HEK293 (cell line): ENCODE data around the gene FABP7.
A peak's percentile ranks its signal among the peaks of the same experiment; 100 is the strongest.

Experiments
- GFI1B ChIP-seq: fragments of 450-650 bp; formaldehyde crosslinking; IDR thresholded peaks from 2 replicates; pipeline ENCODE4 v1.5.1; 2016; ENCODE audit warnings: missing biosample characterization, missing genetic modification characterization
- GLI4 ChIP-seq: fragments of 450-650 bp; formaldehyde crosslinking; IDR thresholded peaks from 2 replicates; pipeline ENCODE4 v1.5.1; 2016; ENCODE audit warnings: missing biosample characterization, missing genetic modification characterization
- RBAK ChIP-seq: fragments of 450-650 bp; formaldehyde crosslinking; IDR thresholded peaks from 2 replicates; pipeline ENCODE4 v1.5.1; 2016; ENCODE audit warnings: missing biosample characterization, missing genetic modification characterization
- TRIM28 ChIP-seq: IDR thresholded peaks from 2 replicates; pipeline ENCODE4 v1.6.1; 2011; ENCODE audit warnings: low read length, control low read depth, borderline replicate concordance
- YY2 ChIP-seq: fragments of 450-650 bp; formaldehyde crosslinking; IDR thresholded peaks from 2 replicates; pipeline ENCODE4 v1.5.1; 2016; ENCODE audit warnings: missing biosample characterization, missing genetic modification characterization
- ZFP3 ChIP-seq: fragments of 450-650 bp; formaldehyde crosslinking; IDR thresholded peaks from 2 replicates; pipeline ENCODE4 v1.5.1; 2016; ENCODE audit warnings: low read depth, missing biosample characterization, missing genetic modification characterization
- ZNF133 ChIP-seq: fragments of 450-650 bp; formaldehyde crosslinking; IDR thresholded peaks from 2 replicates; pipeline ENCODE4 v1.5.1; 2016; ENCODE audit warnings: missing biosample characterization, missing genetic modification characterization
- ZNF19 ChIP-seq: fragments of 450-650 bp; formaldehyde crosslinking; IDR thresholded peaks from 2 replicates; pipeline ENCODE4; 2016; ENCODE audit warnings: missing biosample characterization, missing genetic modification characterization, low read depth
- ZNF366 ChIP-seq: fragments of 450-650 bp; formaldehyde crosslinking; conservative IDR thresholded peaks from 2 replicates; pipeline ENCODE4 v1.5.1; 2016; ENCODE audit warnings: missing biosample characterization, missing genetic modification characterization
- ZNF391 ChIP-seq: fragments of 450-650 bp; formaldehyde crosslinking; IDR thresholded peaks from 2 replicates; pipeline ENCODE4 v1.5.1; 2016; ENCODE audit warnings: low read depth, missing biosample characterization, missing genetic modification characterization, borderline replicate concordance
- ZNF514 ChIP-seq: fragments of 450-650 bp; formaldehyde crosslinking; IDR thresholded peaks from 2 replicates; pipeline ENCODE4 v1.5.1; 2016; ENCODE audit warnings: missing biosample characterization, missing genetic modification characterization
- ZNF521 ChIP-seq: fragments of 450-650 bp; formaldehyde crosslinking; IDR thresholded peaks from 2 replicates; pipeline ENCODE4 v1.5.1; 2017; ENCODE audit warnings: missing biosample characterization, mild to moderate bottlenecking, missing genetic modification characterization
- ZNF561 ChIP-seq: fragments of 450-650 bp; IDR thresholded peaks from 2 replicates; pipeline ENCODE4 v1.5.1; 2018; ENCODE audit warnings: missing biosample characterization, missing genetic modification characterization, borderline replicate concordance
- ZNF707 ChIP-seq: fragments of 450-650 bp; formaldehyde crosslinking; IDR thresholded peaks from 2 replicates; pipeline ENCODE4 v1.5.1; 2016; ENCODE audit warnings: missing biosample characterization, missing genetic modification characterization
- ZNF843 ChIP-seq: fragments of 450-650 bp; formaldehyde crosslinking; IDR thresholded peaks from 2 replicates; pipeline ENCODE4 v1.5.1; 2016; ENCODE audit warnings: missing biosample characterization, missing genetic modification characterization
- TF ChIP-seq, protein P1 (sequence below): fragments of 450-650 bp; formaldehyde crosslinking; IDR thresholded peaks from 2 replicates; pipeline ENCODE4 v1.5.1; 2016; ENCODE audit warnings: missing biosample characterization, missing genetic modification characterization
- TF ChIP-seq, protein P2 (sequence below): fragments of 450-650 bp; formaldehyde crosslinking; IDR thresholded peaks from 2 replicates; pipeline ENCODE4 v1.5.1; 2017; ENCODE audit warnings: missing biosample characterization, missing genetic modification characterization
- TF ChIP-seq, protein P3 (sequence below): fragments of 450-650 bp; formaldehyde crosslinking; IDR thresholded peaks from 2 replicates; pipeline ENCODE4 v1.5.1; 2016; ENCODE audit warnings: missing biosample characterization, missing genetic modification characterization
- TF ChIP-seq, protein P4 (sequence below): fragments of 450-650 bp; formaldehyde crosslinking; IDR thresholded peaks from 2 replicates; pipeline ENCODE4 v1.5.1; 2016; ENCODE audit warnings: missing biosample characterization, missing genetic modification characterization
- TF ChIP-seq, protein P5 (sequence below): fragments of 450-650 bp; formaldehyde crosslinking; IDR thresholded peaks from 2 replicates; pipeline ENCODE4; 2016; ENCODE audit warnings: missing biosample characterization, missing genetic modification characterization
- TF ChIP-seq, protein P6 (sequence below): fragments of 450-650 bp; formaldehyde crosslinking; IDR thresholded peaks from 2 replicates; pipeline ENCODE4 v1.5.1; 2016; ENCODE audit warnings: missing biosample characterization, missing genetic modification characterization, borderline replicate concordance

Gene FABP7

DNA sequence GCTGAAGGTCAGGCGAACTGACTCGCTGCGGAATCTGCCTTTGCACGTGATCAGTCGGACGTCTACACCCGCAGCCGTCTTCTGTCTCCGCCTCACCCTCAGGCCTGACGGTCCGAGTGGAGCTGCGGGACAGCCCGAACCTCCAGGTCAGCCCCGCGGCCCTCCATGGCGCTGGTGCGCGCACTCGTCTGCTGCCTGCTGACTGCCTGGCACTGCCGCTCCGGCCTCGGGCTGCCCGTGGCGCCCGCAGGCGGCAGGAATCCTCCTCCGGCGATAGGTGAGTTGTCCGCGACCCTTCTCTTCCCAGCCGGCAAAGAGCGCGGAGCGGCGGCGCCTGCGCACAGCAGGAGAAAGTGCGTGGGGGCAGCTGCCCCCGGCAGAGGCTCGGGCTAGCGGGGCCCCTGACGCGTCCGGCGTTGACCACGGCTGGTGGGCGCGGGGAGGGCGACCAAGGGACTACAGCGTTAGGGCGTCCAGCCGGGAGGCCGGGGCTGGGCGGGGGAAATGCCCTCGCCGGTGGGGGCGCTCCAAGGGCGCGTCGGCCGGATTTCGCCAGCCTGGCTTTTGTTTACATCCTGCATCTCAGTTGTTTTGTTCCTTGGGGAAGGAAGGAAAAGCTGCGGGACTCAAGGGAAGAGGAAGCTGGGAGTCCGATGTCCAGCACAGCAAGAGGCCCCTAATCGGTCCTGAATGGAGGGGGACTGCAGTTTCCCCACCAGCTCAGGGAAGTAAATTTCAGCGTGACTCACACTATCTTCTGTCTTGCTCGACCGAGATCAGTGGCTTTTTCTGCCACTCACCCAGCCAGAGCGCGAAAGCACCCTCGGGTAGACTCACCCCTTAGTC is 9.9 kb downstream of the FABP7 start, which contains the start of gene SMPDL3A (continued):
- TF ChIP-seq, protein P1, sequence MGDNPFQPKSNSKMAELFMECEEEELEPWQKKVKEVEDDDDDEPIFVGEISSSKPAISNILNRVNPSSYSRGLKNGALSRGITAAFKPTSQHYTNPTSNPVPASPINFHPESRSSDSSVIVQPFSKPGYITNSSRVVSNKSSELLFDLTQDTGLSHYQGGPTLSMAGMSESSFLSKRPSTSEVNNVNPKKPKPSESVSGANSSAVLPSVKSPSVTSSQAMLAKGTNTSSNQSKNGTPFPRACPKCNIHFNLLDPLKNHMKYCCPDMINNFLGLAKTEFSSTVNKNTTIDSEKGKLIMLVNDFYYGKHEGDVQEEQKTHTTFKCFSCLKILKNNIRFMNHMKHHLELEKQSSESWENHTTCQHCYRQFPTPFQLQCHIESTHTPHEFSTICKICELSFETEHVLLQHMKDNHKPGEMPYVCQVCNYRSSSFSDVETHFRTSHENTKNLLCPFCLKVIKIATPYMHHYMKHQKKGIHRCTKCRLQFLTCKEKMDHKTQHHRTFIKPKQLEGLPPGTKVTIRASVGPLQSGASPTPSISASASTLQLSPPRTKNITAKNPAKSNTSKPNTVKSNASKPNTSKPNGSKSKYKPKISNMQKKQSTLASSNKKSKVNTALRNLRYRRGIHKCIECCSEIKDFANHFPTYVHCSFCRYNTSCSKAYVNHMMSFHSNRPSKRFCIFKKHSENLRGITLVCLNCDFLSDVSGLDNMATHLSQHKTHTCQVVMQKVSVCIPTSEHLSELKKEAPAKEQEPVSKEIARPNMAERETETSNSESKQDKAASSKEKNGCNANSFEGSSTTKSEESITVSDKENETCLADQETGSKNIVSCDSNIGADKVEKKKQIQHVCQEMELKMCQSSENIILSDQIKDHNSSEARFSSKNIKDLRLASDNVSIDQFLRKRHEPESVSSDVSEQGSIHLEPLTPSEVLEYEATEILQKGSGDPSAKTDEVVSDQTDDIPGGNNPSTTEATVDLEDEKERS: no peak
- TF ChIP-seq GFI1B (tag by site-specific recombination) (no peak; the same call in 1 of the 2 replicates), GLI4 (tag by site-specific recombination) (no peak), ZNF391 (0 out of 2 replicates have a peak, but pooled peaks have one; percentile 33), ZFP3 (peak; percentile 66; the same call in 1 of the 2 replicates), ZNF514 (tag by site-specific recombination) (no peak), ZNF843 (tag by site-specific recombination) (no peak), ZNF561 (tag by site-specific recombination) (peak; percentile 56; the same call in 1 of the 2 replicates), ZNF707 (tag by site-specific recombination) (no peak), ZNF19 (tag by site-specific recombination) (no peak), YY2 (tag by site-specific recombination) (no peak), RBAK (tag by site-specific recombination) (no peak), ZNF521 (tag by site-specific recombination) (no peak), ZNF366 (tag by site-specific recombination) (peak; percentile 57), ZNF133 (tag by site-specific recombination) (no peak), TRIM28 (peak; percentile 78)
- TF ChIP-seq, protein P2, sequence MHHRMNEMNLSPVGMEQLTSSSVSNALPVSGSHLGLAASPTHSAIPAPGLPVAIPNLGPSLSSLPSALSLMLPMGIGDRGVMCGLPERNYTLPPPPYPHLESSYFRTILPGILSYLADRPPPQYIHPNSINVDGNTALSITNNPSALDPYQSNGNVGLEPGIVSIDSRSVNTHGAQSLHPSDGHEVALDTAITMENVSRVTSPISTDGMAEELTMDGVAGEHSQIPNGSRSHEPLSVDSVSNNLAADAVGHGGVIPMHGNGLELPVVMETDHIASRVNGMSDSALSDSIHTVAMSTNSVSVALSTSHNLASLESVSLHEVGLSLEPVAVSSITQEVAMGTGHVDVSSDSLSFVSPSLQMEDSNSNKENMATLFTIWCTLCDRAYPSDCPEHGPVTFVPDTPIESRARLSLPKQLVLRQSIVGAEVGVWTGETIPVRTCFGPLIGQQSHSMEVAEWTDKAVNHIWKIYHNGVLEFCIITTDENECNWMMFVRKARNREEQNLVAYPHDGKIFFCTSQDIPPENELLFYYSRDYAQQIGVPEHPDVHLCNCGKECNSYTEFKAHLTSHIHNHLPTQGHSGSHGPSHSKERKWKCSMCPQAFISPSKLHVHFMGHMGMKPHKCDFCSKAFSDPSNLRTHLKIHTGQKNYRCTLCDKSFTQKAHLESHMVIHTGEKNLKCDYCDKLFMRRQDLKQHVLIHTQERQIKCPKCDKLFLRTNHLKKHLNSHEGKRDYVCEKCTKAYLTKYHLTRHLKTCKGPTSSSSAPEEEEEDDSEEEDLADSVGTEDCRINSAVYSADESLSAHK (tag by site-specific recombination): no peak
- TF ChIP-seq, protein P3, sequence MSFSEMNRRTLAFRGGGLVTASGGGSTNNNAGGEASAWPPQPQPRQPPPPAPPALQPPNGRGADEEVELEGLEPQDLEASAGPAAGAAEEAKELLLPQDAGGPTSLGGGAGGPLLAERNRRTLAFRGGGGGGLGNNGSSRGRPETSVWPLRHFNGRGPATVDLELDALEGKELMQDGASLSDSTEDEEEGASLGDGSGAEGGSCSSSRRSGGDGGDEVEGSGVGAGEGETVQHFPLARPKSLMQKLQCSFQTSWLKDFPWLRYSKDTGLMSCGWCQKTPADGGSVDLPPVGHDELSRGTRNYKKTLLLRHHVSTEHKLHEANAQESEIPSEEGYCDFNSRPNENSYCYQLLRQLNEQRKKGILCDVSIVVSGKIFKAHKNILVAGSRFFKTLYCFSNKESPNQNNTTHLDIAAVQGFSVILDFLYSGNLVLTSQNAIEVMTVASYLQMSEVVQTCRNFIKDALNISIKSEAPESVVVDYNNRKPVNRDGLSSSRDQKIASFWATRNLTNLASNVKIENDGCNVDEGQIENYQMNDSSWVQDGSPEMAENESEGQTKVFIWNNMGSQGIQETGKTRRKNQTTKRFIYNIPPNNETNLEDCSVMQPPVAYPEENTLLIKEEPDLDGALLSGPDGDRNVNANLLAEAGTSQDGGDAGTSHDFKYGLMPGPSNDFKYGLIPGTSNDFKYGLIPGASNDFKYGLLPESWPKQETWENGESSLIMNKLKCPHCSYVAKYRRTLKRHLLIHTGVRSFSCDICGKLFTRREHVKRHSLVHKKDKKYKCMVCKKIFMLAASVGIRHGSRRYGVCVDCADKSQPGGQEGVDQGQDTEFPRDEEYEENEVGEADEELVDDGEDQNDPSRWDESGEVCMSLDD (tag by site-specific recombination): no peak
- TF ChIP-seq, protein P4, sequence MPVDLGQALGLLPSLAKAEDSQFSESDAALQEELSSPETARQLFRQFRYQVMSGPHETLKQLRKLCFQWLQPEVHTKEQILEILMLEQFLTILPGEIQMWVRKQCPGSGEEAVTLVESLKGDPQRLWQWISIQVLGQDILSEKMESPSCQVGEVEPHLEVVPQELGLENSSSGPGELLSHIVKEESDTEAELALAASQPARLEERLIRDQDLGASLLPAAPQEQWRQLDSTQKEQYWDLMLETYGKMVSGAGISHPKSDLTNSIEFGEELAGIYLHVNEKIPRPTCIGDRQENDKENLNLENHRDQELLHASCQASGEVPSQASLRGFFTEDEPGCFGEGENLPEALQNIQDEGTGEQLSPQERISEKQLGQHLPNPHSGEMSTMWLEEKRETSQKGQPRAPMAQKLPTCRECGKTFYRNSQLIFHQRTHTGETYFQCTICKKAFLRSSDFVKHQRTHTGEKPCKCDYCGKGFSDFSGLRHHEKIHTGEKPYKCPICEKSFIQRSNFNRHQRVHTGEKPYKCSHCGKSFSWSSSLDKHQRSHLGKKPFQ (tag by site-specific recombination): no peak
- TF ChIP-seq, protein P5, sequence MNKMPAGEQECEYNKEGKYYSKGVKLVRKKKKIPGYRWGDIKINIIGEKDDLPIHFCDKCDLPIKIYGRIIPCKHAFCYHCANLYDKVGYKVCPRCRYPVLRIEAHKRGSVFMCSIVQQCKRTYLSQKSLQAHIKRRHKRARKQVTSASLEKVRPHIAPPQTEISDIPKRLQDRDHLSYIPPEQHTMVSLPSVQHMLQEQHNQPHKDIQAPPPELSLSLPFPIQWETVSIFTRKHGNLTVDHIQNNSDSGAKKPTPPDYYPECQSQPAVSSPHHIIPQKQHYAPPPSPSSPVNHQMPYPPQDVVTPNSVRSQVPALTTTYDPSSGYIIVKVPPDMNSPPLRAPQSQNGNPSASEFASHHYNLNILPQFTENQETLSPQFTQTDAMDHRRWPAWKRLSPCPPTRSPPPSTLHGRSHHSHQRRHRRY (tag by site-specific recombination): no peak
- TF ChIP-seq, protein P6, sequence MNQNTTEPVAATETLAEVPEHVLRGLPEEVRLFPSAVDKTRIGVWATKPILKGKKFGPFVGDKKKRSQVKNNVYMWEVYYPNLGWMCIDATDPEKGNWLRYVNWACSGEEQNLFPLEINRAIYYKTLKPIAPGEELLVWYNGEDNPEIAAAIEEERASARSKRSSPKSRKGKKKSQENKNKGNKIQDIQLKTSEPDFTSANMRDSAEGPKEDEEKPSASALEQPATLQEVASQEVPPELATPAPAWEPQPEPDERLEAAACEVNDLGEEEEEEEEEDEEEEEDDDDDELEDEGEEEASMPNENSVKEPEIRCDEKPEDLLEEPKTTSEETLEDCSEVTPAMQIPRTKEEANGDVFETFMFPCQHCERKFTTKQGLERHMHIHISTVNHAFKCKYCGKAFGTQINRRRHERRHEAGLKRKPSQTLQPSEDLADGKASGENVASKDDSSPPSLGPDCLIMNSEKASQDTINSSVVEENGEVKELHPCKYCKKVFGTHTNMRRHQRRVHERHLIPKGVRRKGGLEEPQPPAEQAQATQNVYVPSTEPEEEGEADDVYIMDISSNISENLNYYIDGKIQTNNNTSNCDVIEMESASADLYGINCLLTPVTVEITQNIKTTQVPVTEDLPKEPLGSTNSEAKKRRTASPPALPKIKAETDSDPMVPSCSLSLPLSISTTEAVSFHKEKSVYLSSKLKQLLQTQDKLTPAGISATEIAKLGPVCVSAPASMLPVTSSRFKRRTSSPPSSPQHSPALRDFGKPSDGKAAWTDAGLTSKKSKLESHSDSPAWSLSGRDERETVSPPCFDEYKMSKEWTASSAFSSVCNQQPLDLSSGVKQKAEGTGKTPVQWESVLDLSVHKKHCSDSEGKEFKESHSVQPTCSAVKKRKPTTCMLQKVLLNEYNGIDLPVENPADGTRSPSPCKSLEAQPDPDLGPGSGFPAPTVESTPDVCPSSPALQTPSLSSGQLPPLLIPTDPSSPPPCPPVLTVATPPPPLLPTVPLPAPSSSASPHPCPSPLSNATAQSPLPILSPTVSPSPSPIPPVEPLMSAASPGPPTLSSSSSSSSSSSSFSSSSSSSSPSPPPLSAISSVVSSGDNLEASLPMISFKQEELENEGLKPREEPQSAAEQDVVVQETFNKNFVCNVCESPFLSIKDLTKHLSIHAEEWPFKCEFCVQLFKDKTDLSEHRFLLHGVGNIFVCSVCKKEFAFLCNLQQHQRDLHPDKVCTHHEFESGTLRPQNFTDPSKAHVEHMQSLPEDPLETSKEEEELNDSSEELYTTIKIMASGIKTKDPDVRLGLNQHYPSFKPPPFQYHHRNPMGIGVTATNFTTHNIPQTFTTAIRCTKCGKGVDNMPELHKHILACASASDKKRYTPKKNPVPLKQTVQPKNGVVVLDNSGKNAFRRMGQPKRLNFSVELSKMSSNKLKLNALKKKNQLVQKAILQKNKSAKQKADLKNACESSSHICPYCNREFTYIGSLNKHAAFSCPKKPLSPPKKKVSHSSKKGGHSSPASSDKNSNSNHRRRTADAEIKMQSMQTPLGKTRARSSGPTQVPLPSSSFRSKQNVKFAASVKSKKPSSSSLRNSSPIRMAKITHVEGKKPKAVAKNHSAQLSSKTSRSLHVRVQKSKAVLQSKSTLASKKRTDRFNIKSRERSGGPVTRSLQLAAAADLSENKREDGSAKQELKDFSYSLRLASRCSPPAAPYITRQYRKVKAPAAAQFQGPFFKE (tag by site-specific recombination): no peak
